Activated CD4-positive, alpha-beta T cell treated with anti-CD3 and anti-CD28 coated beads, Interleukin-2, amount 10 ng/mL, durations not matched to agents 24 days and 14 days (primary cell): ENCODE measurements around the gene SIAH2. TPM values are rescaled to one million over a fixed set of nuclear protein-coding genes. Genes with fewer than 3 reads are reported as not detected.
A peak's percentile ranks its signal among the peaks of the same experiment; 100 is the strongest.

ENCODE experiments used
- DNase-seq: peaks from one replicate; pipeline ENCODE4 v3.0.0; 2022
- H3K27ac Mint-ChIP-seq: one replicate; pipeline ENCODE4 v1.8.0; 2022; ENCODE audit warnings: mild to moderate bottlenecking, mixed read lengths
- H3K27me3 Mint-ChIP-seq: one replicate; pipeline ENCODE4 v1.8.0; 2022; ENCODE audit warnings: mixed read lengths
- H3K36me3 Mint-ChIP-seq: one replicate; pipeline ENCODE4 v1.8.0; 2022; ENCODE audit warnings: low read depth, mild to moderate bottlenecking, mixed read lengths
- H3K4me1 Mint-ChIP-seq: one replicate; pipeline ENCODE4 v1.8.0; 2021; ENCODE audit warnings: mixed read lengths
- H3K4me3 Mint-ChIP-seq: one replicate; pipeline ENCODE4 v1.8.0; 2022; ENCODE audit warnings: mild to moderate bottlenecking, moderate library complexity, mixed read lengths
- H3K9me3 Mint-ChIP-seq: one replicate; pipeline ENCODE4 v1.8.0; 2021; ENCODE audit warnings: mixed read lengths
- intact Hi-C: fragments of 100-400 bp; cut with micrococcal nuclease; formaldehyde crosslinking; loops from one replicate; pipeline ENCODE4 v1.15.1; 2023
- total RNA-seq: library from RNA; stranded (reverse); gene quantifications from 2 replicates; pipeline ENCODE4 v1.2.3, GENCODE V29; 2022

SIAH2 gene
- total RNA-seq, 1 donor from 2014 or later = 133 TPM

DNA sequence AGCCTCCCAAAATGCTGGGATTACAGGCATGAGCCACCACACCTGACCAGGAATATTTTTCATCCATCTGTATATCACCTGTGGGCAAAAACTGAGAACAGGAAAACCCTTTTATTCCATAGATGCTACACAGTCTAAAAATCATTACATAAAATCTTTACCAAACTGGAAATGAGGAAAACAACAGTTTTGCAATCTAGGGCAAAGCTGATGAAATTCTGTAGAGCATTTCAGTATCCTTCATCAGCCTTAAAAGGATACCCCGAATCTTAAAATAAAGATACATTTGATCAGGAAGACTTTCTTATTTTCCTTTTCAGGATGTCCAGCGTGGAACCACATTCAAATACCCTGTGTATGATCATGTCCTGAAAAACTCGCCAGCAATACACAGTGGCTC is 7.1 kb downstream of the SIAH2 start:
- intact Hi-C loops = no loop called here
- Mint-ChIP-seq H3K9me3 (peaks cover 7% of the 10 kb centered on the region), H3K4me3 (peak overlapping the region; percentile 19), H3K4me1 (peaks cover 77% of the 10 kb centered on the region), H3K27me3 (no peaks in the 10 kb centered on the region), H3K27ac (peak overlapping the region; percentile 25), H3K36me3 (peaks cover 82% of the 10 kb centered on the region)
- DNase-seq = no peak

DNA sequence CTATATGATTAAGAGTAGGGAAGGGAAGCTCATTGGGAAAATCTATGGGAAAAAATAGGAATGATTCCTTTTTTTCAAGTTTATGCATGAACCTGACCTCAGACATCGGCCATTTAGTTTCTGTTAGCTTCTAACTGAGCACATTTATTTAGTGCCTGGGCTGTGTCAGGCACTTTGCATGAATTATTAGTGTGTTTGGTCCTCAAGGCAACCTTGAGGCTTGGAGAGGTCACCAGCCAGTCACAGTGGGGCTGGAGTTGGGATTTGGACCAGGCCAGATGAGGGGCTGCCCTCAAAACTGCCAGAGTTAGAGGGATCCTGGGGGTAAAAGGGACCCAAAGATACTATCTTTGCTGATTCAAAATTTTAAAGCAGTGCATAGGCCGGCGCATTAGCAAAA is 8.1 kb downstream of the SIAH2 start:
- Mint-ChIP-seq H3K4me1 (peaks cover 78% of the 10 kb centered on the region), H3K4me3 (no peak overlapping the region), H3K9me3 (peaks cover 7% of the 10 kb centered on the region), H3K36me3 (peaks cover 82% of the 10 kb centered on the region), H3K27me3 (no peaks in the 10 kb centered on the region), H3K27ac (peak overlapping the region; percentile 34)
- intact Hi-C loops = no loop called here
- no peak for DNase-seq

DNA sequence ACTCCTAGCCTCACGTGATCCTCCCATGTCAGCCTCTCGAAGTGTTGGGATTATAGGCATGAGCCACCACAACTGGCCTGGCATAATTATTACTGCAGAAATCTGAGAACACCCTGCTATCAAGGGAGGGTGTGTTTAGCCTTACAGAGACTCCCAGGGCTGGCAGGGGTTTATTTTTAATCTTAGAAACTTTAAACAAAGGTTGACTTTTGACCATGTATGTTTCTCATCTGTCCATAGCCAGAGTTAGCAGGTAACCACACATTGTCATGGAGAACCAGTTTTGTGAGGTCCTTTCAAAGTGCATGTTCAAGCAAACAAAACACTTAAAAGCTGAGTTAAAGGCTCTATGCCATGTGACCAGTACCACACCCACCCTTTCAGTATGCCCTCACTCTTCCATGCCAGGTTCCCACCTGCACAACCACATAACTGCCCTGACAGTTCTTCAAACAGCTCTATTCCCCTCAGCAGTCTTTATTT is 11.1 kb downstream of the SIAH2 start:
- Mint-ChIP-seq H3K9me3 (peaks cover 7% of the 10 kb centered on the region), H3K36me3 (peaks cover 74% of the 10 kb centered on the region), H3K4me1 (peaks cover 71% of the 10 kb centered on the region), H3K4me3 (peak overlapping the region; percentile 30), H3K27me3 (no peaks in the 10 kb centered on the region), H3K27ac (peak overlapping the region; percentile 85)
- DNase-seq = no peak
- intact Hi-C loops = loop anchor here (1.0 kb wide), 2 partner anchors 8 to 12 kb away; no protein-coding TSS in a partner anchor

DNA sequence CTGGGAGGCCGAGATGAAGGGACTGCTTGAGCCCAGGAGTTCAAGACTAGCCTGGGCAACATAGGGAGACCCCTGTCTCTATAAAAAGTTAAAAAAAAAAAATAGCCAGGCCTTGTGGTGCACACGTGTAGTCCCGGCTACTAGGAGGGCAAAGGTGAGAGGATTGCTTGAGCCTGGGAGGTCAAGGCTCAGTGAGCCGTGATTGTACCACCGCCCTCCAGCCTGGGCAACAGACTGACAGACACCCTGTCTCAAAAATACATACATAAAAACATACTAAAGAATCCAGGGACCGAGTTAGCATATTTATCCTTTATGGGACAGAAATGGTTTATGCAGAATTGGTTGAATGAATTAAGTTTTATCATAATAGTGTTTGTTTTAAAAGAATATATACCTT is 13.7 kb downstream of the SIAH2 start:
- H3K4me3 Mint-ChIP-seq = no peak overlapping the region
- peaks cover 76% of the 10 kb centered on the region for H3K36me3 Mint-ChIP-seq
- peaks cover 4% of the 10 kb centered on the region for H3K9me3 Mint-ChIP-seq
- H3K27me3 Mint-ChIP-seq = no peaks in the 10 kb centered on the region
- H3K27ac Mint-ChIP-seq = peak overlapping the region; percentile 26
- intact Hi-C loops = no loop called here
- peaks cover 72% of the 10 kb centered on the region for H3K4me1 Mint-ChIP-seq
- no peak for DNase-seq

DNA sequence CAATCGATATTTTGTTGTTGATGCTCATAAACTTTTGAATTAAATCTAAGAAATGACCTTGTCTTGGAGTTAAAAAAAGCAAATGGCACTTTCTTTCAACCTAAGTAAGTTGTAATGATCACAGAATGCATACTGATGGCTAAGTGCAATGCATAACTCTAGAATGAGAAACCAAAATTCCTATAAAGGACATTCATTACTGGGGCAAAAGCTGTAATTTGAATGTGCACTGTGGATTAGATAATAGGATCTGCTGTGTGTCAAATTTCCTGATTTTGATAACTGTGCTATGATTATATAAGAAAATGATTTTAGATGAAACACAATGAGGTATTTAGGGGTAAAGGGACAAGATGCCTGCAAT is 14.3 kb downstream of the SIAH2 start:
- no peak for DNase-seq
- Mint-ChIP-seq H3K4me3 (peak overlapping the region; percentile 19), H3K36me3 (peaks cover 74% of the 10 kb centered on the region), H3K9me3 (no peaks in the 10 kb centered on the region), H3K27ac (peak overlapping the region; percentile 26), H3K4me1 (peaks cover 70% of the 10 kb centered on the region), H3K27me3 (no peaks in the 10 kb centered on the region)
- intact Hi-C loops = no loop called here

DNA sequence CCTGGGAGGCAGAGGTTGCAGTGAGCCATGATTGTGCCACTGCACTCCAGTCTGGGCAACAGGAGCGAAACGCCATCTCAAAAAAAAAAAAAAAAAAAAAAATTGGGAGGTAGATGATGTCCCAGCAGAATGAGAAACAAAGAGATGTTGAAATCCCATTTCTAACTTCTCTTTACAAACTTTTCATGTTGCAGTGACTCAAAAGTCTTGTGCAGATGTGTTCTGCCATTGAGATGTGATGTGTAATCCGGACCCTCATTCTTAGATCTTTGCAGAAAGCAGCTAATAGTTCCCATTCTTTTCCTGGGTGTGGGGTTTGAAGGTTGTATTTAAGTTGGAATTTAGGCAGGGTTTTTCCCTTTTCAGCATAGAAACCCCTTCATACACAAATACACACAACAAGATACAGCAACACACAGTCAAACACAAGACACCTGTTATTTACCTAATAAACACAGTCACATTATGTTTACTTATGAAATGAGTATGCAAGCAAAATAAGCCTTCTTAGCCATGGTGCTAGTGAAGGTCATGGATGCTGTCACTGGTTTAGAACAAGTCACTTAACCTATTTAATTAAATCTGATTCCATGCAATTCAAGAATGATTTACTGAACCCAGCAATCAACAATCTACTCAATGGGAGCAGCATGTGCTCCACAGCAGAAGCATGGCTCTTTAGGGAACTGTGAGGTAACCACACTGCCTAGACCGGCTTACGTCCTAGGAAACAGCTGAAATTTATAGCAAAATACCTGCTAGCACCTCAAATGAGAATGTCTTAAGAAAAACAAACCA is 14.9 kb downstream of the SIAH2 start:
- intact Hi-C loops = no loop called here
- DNase-seq = no peak
- Mint-ChIP-seq H3K4me1 (peaks cover 74% of the 10 kb centered on the region), H3K9me3 (no peaks in the 10 kb centered on the region), H3K4me3 (no peak overlapping the region), H3K27me3 (no peaks in the 10 kb centered on the region), H3K36me3 (peaks cover 76% of the 10 kb centered on the region), H3K27ac (peak overlapping the region; percentile 5)

DNA sequence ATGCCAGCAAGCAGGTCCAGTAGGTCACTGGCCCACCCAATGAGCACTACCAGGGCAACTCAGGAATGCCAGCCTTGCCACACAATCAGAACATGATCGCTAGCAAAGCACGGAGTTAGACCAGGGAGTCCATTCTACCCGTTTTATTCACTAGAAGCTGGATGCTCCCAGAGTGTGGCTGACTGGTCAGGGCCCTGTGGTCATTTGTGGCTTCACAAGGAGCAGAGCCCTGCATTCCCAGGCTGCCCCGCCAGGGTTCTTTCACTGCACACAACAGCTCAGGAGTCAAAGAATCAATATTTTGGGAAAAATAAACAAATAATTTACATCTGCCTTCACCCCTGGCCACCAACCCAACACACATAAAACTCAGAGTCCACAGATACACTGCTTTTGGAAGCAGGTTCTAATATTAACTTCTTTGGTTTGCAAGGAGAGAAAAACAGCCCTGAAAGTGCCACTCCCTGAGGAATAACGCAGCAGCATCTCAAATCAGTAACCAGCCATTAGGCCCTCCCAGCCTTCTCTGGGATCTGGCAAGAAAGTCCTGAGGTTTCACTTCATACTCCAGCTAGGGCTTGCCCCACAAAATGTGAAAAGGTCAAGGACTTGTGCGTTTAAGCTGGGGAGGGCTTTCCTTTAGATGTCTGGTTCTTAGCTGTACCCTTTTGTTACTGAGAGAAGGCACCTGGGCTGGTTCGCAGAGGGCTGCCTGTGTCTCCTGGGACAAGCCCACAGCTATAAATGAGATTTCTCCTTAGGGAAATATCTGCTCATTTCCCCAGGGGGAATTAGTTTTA is 16.0 kb downstream of the SIAH2 start:
- intact Hi-C loops = no loop called here
- peaks cover 81% of the 10 kb centered on the region for H3K36me3 Mint-ChIP-seq
- no peak for DNase-seq
- no peaks in the 10 kb centered on the region for H3K9me3 Mint-ChIP-seq
- no peaks in the 10 kb centered on the region for H3K27me3 Mint-ChIP-seq
- peak overlapping the region; percentile 77 for H3K27ac Mint-ChIP-seq
- no peak overlapping the region for H3K4me3 Mint-ChIP-seq
- H3K4me1 Mint-ChIP-seq = peaks cover 74% of the 10 kb centered on the region

DNA sequence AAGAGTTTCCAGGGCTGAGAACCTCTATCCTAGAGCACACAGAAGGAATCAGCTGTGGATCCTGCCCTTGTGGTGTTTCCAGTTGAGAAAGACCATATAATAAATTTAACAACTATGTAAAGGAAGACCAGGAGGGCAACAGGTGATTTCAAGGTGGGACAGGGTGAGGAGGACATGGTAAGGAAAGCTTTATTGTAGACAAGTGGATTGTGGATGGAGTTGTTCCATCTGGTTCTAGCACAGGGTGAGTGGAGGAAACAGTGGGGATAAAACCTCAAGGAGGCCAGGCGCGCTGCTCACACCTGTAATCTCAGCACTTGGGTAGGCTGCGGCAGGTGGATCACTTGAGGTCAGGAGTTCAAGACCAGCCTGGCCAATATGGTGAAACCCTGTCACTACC is 17.1 kb downstream of the SIAH2 start:
- no peaks in the 10 kb centered on the region for H3K9me3 Mint-ChIP-seq
- H3K4me3 Mint-ChIP-seq = no peak overlapping the region
- H3K27ac Mint-ChIP-seq = peak overlapping the region; percentile 70
- no peak for DNase-seq
- intact Hi-C loops = no loop called here
- H3K4me1 Mint-ChIP-seq = peaks cover 71% of the 10 kb centered on the region
- no peaks in the 10 kb centered on the region for H3K27me3 Mint-ChIP-seq
- H3K36me3 Mint-ChIP-seq = peaks cover 82% of the 10 kb centered on the region

DNA sequence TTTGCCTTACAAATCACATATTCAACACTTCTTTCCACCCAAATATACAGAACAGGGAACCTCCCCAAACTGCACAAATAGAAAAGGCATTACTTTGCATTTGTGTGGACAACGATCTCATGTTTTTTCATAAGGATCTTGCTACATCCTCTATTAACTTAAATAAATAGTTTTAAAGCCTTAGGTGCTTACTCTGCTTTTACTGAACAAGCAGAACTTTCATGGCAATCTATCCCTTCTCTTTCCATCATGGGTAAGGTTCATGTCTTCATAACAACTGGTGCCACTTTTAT is 18.1 kb downstream of the SIAH2 start:
- Mint-ChIP-seq H3K9me3 (no peaks in the 10 kb centered on the region), H3K27me3 (no peaks in the 10 kb centered on the region), H3K4me3 (no peak overlapping the region), H3K36me3 (peaks cover 80% of the 10 kb centered on the region), H3K4me1 (peaks cover 73% of the 10 kb centered on the region), H3K27ac (peak overlapping the region; percentile 69)
- intact Hi-C loops = no loop called here
- DNase-seq = no peak

DNA sequence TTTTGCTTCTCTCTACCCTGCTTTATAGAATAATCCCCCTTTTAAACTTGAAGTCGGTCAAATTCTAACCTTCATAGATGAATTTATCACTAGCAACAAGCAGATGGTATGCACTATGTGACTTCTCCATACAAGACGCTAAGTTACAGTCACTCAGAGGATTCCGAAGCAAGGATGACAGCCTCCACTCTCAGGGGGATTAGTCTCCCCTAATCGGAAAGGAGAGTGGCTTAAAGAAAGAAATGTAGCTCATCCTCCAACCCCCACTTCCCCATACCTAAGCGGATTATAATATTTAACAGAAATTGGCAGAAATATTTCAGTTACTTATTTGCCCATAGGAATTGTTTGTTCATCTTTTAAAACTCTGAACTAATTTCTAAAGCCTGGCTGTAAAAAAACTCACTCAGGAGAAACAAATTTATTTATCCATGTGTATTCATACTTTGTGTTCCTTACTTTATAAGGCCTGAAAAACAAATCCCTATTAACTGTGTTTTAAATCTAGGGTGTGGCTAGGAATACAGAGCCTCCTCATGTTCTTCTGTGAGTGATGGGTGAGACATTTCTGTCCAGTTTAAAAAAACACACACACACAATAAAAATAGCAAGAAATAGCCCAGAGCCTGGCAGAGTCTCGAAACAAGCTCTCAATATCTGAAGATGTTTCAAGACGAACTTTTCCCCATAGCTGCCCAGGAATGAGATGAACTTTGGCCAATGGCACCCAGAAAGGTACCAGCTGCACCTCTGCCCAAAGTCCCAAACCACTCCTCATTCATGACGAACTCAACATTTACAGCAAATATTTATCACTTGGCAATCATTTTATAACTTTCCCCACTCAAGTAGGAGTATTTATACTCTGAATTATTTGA is 18.7 kb downstream of the SIAH2 start:
- no peak overlapping the region for H3K4me3 Mint-ChIP-seq
- H3K4me1 Mint-ChIP-seq = peaks cover 76% of the 10 kb centered on the region
- DNase-seq = no peak
- H3K36me3 Mint-ChIP-seq = peaks cover 77% of the 10 kb centered on the region
- intact Hi-C loops = no loop called here
- no peaks in the 10 kb centered on the region for H3K27me3 Mint-ChIP-seq
- H3K9me3 Mint-ChIP-seq = no peaks in the 10 kb centered on the region
- peak overlapping the region; percentile 69 for H3K27ac Mint-ChIP-seq

DNA sequence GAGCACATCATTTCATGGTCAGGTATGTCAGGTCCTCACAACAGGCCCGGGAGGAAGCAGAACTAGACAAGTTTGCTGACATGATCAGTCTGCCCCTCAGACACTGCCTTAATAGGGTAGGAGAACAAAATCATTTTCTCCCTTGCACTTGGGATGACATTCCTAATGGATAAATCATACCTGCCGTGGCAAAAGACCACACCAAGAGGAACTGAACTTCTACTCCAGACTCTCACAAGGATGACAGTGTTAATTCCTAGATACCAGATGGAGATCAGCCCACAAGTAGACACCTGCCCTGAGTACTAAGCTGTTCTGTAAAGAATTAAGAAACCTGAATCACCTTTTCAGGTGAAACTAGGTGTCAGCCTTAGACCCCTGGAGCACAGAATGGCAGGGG is 19.5 kb downstream of the SIAH2 start:
- Mint-ChIP-seq H3K4me1 (peaks cover 75% of the 10 kb centered on the region), H3K9me3 (no peaks in the 10 kb centered on the region), H3K27ac (peak overlapping the region; percentile 69), H3K27me3 (no peaks in the 10 kb centered on the region), H3K4me3 (no peak overlapping the region), H3K36me3 (peaks cover 73% of the 10 kb centered on the region)
- DNase-seq = no peak
- intact Hi-C loops = no loop called here

DNA sequence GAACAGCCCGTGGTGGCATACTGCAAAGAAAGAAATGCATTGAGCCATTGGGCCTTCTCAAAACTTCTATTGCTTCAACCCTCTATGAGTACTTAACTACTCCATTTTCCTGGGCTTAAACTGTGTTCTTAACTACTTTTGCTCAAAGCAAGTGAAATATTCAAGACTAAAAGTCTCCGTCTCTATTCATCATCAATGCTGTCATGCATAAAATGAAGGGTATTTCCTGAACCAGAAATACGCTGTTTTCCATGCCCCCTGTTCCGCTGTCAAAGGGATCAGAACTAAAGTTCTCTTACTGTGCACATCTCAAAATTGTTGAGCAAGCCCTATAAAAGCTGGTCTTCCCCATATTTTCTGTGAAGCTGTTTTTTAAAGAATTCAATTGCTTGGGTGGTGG is 20.3 kb downstream of the SIAH2 start:
- DNase-seq = no peak
- Mint-ChIP-seq H3K27me3 (no peaks in the 10 kb centered on the region), H3K4me3 (peak overlapping the region; percentile 5), H3K36me3 (peaks cover 69% of the 10 kb centered on the region), H3K4me1 (peaks cover 80% of the 10 kb centered on the region), H3K27ac (peak overlapping the region; percentile 77), H3K9me3 (no peaks in the 10 kb centered on the region)
- intact Hi-C loops = no loop called here

DNA sequence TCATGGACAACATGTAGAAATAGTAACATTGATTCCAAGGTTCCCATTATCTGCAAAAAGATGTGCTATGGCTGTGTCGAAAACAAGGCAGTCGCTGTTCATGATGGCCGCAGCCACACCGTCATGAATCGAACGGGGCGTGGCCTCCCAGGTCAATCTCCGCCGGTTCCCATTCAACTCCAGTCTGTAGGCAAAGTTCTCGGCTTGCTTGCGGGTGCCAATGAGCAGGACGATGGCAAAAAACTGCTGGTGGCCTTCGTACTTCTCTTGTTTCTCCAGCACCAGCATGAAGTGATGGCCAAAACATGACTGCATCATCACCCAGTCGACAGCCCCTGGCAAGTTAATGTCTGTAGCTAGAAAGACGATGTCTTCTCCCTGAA is 20.8 kb downstream of the SIAH2 start:
- peaks cover 81% of the 10 kb centered on the region for H3K4me1 Mint-ChIP-seq
- H3K9me3 Mint-ChIP-seq = peaks cover 5% of the 10 kb centered on the region
- H3K36me3 Mint-ChIP-seq = peaks cover 68% of the 10 kb centered on the region
- no peaks in the 10 kb centered on the region for H3K27me3 Mint-ChIP-seq
- H3K4me3 Mint-ChIP-seq = peak overlapping the region; percentile 5
- intact Hi-C loops = no loop called here
- H3K27ac Mint-ChIP-seq = peak overlapping the region; percentile 77
- DNase-seq = no peak
